Measurements from ENCODE around the gene UBA3. TPM values are rescaled to one million over a fixed set of nuclear protein-coding genes. Genes with fewer than 3 reads are reported as not detected.
A peak's percentile ranks its signal among the peaks of the same experiment; 100 is the strongest.

The UBA3 gene
- 26.2 TPM for polyA plus RNA-seq (2012; ENCODE audit: insufficient read length, low read depth)

GRCh38 chr3:69080233-69080920, at the start of gene UBA3:
TSS of gene UBA3 (minus strand) at chr3:69080365. CDS start at chr3:69080353, 12 bp downstream.
- TF ChIP-seq TAF1 (IDR thresholded peaks at IDR 0.05; ENCODE audit: borderline replicate concordance, insufficient read depth, low read length) = peak; percentile 95; the same call in 1 of the 2 replicates
- peak; percentile 30 for TF ChIP-seq FOXP2 (optimal IDR thresholded peaks at IDR 0.05; ENCODE audit: borderline replicate concordance, extremely low read depth, extremely low read length, insufficient read depth)
- no peak for TF ChIP-seq REST (IDR thresholded peaks at IDR 0.05; ENCODE audit: insufficient read depth in 1 of 2, low read depth in 2 of 2, low read length in 2 of 2)
- peak; percentile 61 for TF ChIP-seq POLR2AphosphoS5 (IDR thresholded peaks at IDR 0.05; ENCODE audit: low read depth, low read length)
- peak; percentile 26; the same call in 1 of the 2 replicates for TF ChIP-seq SIN3A (IDR thresholded peaks at IDR 0.05; ENCODE audit: borderline replicate concordance, insufficient read depth, low read length)

GRCh38 chr3:69129531-69129930, 49.4 kb upstream of the UBA3 start:
- no peak for TF ChIP-seq POLR2AphosphoS5 (IDR thresholded peaks at IDR 0.05; ENCODE audit: low read depth, low read length)

GRCh38 chr3:69128509-69128908, 48.3 kb upstream of the UBA3 start:
- TF ChIP-seq REST (IDR thresholded peaks at IDR 0.05; ENCODE audit: insufficient read depth in 1 of 2, low read depth in 2 of 2, low read length in 2 of 2) (no peak), POLR2AphosphoS5 (IDR thresholded peaks at IDR 0.05; ENCODE audit: low read depth, low read length) (no peak), TAF1 (IDR thresholded peaks at IDR 0.05; ENCODE audit: borderline replicate concordance, insufficient read depth, low read length) (no peak), FOXP2 (optimal IDR thresholded peaks at IDR 0.05; ENCODE audit: borderline replicate concordance, extremely low read depth, extremely low read length, insufficient read depth) (no peak), SIN3A (IDR thresholded peaks at IDR 0.05; ENCODE audit: borderline replicate concordance, insufficient read depth, low read length) (no peak)

GRCh38 chr3:69126999-69127398, 46.8 kb upstream of the UBA3 start:
- TF ChIP-seq SIN3A (IDR thresholded peaks at IDR 0.05; ENCODE audit: borderline replicate concordance, insufficient read depth, low read length) = no peak
- TF ChIP-seq TAF1 (IDR thresholded peaks at IDR 0.05; ENCODE audit: borderline replicate concordance, insufficient read depth, low read length) = no peak
- TF ChIP-seq POLR2AphosphoS5 (IDR thresholded peaks at IDR 0.05; ENCODE audit: low read depth, low read length) = no peak
- TF ChIP-seq FOXP2 (optimal IDR thresholded peaks at IDR 0.05; ENCODE audit: borderline replicate concordance, extremely low read depth, extremely low read length, insufficient read depth) = no peak
- TF ChIP-seq REST (IDR thresholded peaks at IDR 0.05; ENCODE audit: insufficient read depth in 1 of 2, low read depth in 2 of 2, low read length in 2 of 2) = no peak

- no peak for TF ChIP-seq POLR2AphosphoS5 (IDR thresholded peaks at IDR 0.05; ENCODE audit: low read depth, low read length)
- no peak for TF ChIP-seq SIN3A (IDR thresholded peaks at IDR 0.05; ENCODE audit: borderline replicate concordance, insufficient read depth, low read length)
- TF ChIP-seq TAF1 (IDR thresholded peaks at IDR 0.05; ENCODE audit: borderline replicate concordance, insufficient read depth, low read length) = no peak
- TF ChIP-seq REST (IDR thresholded peaks at IDR 0.05; ENCODE audit: insufficient read depth in 1 of 2, low read depth in 2 of 2, low read length in 2 of 2) = no peak
- TF ChIP-seq FOXP2 (optimal IDR thresholded peaks at IDR 0.05; ENCODE audit: borderline replicate concordance, extremely low read depth, extremely low read length, insufficient read depth) = no peak
These were observed 46.1 kb upstream of the UBA3 start for GRCh38 chr3:69126216-69126615.
